Measurements from ENCODE around the gene MT1F. TPM values are rescaled to one million over a fixed set of nuclear protein-coding genes. Genes with fewer than 3 reads are reported as not detected.

The MT1F gene
- 1 to 10 TPM in 1 of 2 donors, not detected in 1; 3.4 TPM for total RNA-seq
- polyA plus RNA-seq (2013, experiment 1 of 2): 3.5 TPM
- polyA plus RNA-seq (2013, experiment 2 of 2): 2.2 TPM
- long read RNA-seq, experiment 1, partial matches to known transcripts: 0 of 1 reads
- long read RNA-seq, experiment 1, other reads (novel, unspliced or antisense): 0 of 1 reads
- long read RNA-seq, experiment 2: 0 reads
- long read RNA-seq, experiment 3, partial matches to known transcripts: 0 of 3 reads
- long read RNA-seq, experiment 3, other reads (novel, unspliced or antisense): 1 of 3 reads
- long read RNA-seq, experiment 4: 0 reads

DNA sequence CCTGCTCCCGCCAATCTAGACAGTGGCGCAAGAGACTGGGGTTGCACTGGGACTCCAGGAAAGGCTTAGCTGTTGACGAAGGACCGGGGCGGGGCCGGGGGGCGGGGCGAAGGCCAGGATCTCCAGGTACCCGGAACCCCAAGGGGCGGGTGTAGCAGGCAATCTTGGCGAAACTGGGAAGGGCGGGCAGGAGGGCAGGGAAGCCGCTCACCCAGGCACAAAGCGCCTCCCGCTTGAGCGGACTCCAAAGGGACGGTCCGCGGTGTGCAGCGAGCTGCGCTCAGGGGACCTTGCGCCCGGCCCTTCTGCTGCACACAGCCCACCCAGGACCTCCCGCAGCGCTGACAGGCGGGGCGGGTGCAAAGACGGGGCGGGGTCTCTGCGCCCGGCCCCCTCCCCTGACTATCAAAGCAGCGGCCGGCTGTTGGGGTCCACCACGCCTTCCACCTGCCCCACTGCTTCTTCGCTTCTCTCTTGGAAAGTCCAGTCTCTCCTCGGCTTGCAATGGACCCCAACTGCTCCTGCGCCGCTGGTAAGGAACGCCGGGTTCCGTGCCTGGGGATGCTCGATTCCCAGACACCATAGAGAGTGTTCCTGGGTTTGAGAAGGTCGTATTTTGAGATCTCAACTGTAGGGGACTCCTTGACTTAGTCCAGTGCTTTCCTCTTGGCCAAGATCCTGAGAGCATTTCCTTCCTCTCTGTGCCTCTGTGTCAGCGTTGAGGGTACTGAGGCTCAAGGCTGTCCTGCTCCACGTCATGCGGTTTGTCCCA is at the start of gene MT1F:
MT1F (plus strand) TSS at position 405 of the 772 bp plus-strand sequence; CDS start at position 505, 100 bp downstream.
- no peaks in the 10 kb centered on the region for H3K9me3 Mint-ChIP-seq
- H3K36me3 ChIP-seq (ENCODE audit: control insufficient read depth, insufficient read depth, low read length): no peaks in the 10 kb centered on the region
- peak; percentile 97 for DNase-seq
- peaks cover 80% of the 10 kb centered on the region for H3K27me3 Mint-ChIP-seq (ENCODE audit: insufficient read depth)
- no peaks in the 10 kb centered on the region for H3K9me3 ChIP-seq (ENCODE audit: control insufficient read depth, low read length)
- H3K4me1 Mint-ChIP-seq: peaks cover 6% of the 10 kb centered on the region
- no peak within 1 kb of the TSS for H3K27ac ChIP-seq (ENCODE audit: low read depth, low read length)
- peaks cover 88% of the 10 kb centered on the region for H3K27me3 ChIP-seq (ENCODE audit: control insufficient read depth, insufficient read depth, low read length, poor library complexity, severe bottlenecking)
- peak within 1 kb of the TSS; percentile 76 for H3K4me3 ChIP-seq (ENCODE audit: low read length)
- no peak within 1 kb of the TSS for H3K27ac Mint-ChIP-seq
- H3K36me3 Mint-ChIP-seq (ENCODE audit: low read depth): no peaks in the 10 kb centered on the region
- WGBS, 2 experiments (ENCODE audit: insufficient coverage in 1 of 2, insufficient read length in 1 of 2): 3 to 10% methylated on average over 18 to 46 of the region's 46 CpGs
- H3K4me3 Mint-ChIP-seq: peak within 1 kb of the TSS; percentile 61
- TF ChIP-seq, protein P1, sequence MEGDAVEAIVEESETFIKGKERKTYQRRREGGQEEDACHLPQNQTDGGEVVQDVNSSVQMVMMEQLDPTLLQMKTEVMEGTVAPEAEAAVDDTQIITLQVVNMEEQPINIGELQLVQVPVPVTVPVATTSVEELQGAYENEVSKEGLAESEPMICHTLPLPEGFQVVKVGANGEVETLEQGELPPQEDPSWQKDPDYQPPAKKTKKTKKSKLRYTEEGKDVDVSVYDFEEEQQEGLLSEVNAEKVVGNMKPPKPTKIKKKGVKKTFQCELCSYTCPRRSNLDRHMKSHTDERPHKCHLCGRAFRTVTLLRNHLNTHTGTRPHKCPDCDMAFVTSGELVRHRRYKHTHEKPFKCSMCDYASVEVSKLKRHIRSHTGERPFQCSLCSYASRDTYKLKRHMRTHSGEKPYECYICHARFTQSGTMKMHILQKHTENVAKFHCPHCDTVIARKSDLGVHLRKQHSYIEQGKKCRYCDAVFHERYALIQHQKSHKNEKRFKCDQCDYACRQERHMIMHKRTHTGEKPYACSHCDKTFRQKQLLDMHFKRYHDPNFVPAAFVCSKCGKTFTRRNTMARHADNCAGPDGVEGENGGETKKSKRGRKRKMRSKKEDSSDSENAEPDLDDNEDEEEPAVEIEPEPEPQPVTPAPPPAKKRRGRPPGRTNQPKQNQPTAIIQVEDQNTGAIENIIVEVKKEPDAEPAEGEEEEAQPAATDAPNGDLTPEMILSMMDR (conservative IDR thresholded peaks at IDR 0.05): peak; percentile 8
- H3K4me1 ChIP-seq (ENCODE audit: control insufficient read depth, insufficient read depth, low read length): no peaks in the 10 kb centered on the region
- no peak within 1 kb of the TSS for H3K9ac ChIP-seq (ENCODE audit: extremely low read depth, low read length, poor library complexity, severe bottlenecking)

DNA sequence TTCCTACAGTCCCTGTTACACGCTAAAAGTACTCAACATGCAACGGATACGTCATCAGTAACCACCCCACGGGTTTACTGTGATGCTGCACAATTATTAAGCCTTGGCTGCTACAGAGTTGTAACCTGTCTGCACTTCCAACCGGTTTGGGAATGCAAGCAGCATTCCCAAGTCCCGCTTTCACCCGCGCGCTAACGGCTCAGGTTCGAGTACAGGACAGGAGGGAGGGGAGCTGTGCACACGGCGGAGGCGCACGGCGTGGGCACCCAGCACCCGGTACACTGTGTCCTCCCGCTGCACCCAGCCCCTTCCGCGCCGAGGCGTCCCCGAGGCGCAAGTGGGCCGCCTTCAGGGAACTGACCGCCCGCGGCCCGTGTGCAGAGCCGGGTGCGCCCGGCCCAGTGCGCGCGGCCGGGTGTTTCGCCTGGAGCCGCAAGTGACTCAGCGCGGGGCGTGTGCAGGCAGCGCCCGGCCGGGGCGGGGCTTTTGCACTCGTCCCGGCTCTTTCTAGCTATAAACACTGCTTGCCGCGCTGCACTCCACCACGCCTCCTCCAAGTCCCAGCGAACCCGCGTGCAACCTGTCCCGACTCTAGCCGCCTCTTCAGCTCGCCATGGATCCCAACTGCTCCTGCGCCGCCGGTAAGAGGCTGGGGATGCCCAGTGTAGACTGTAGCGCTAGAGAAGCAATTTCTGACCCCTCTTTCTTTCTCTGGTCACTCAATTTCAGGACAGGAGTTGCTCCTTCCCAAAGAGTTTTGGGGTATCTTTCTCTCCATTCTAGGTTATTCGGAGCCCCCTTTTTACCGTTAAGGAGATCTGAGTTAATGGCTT is 49.5 kb upstream of the MT1F start, which contains the start of gene MT2A:
MT2A (plus strand) TSS at position 542 of the 833 bp plus-strand sequence; CDS start at position 614, 72 bp downstream.
- no peak within 1 kb of the TSS for H3K27ac ChIP-seq (ENCODE audit: low read depth, low read length)
- TF ChIP-seq, protein P1 (conservative IDR thresholded peaks at IDR 0.05): no peak
- H3K27me3 ChIP-seq (ENCODE audit: control insufficient read depth, insufficient read depth, low read length, poor library complexity, severe bottlenecking): peaks cover 53% of the 10 kb centered on the region
- no peak within 1 kb of the TSS for H3K9ac ChIP-seq (ENCODE audit: extremely low read depth, low read length, poor library complexity, severe bottlenecking)
- no peaks in the 10 kb centered on the region for H3K36me3 ChIP-seq (ENCODE audit: control insufficient read depth, insufficient read depth, low read length)
- H3K4me1 ChIP-seq (ENCODE audit: control insufficient read depth, insufficient read depth, low read length): no peaks in the 10 kb centered on the region
- Mint-ChIP-seq H3K9me3 (no peaks in the 10 kb centered on the region), H3K4me1 (peaks cover 18% of the 10 kb centered on the region), H3K4me3 (peak within 1 kb of the TSS; percentile 61), H3K27ac (no peak within 1 kb of the TSS), H3K36me3 (ENCODE audit: low read depth) (no peaks in the 10 kb centered on the region), H3K27me3 (ENCODE audit: insufficient read depth) (peaks cover 66% of the 10 kb centered on the region)
- WGBS, 2 experiments (ENCODE audit: insufficient coverage in 1 of 2, insufficient read length in 1 of 2): 13 to 19% methylated on average over 22 to 62 of the region's 62 CpGs
- DNase-seq: peak; percentile 93
- no peaks in the 10 kb centered on the region for H3K9me3 ChIP-seq (ENCODE audit: control insufficient read depth, low read length)
- peak within 1 kb of the TSS; percentile 83 for H3K4me3 ChIP-seq (ENCODE audit: low read length)

DNA sequence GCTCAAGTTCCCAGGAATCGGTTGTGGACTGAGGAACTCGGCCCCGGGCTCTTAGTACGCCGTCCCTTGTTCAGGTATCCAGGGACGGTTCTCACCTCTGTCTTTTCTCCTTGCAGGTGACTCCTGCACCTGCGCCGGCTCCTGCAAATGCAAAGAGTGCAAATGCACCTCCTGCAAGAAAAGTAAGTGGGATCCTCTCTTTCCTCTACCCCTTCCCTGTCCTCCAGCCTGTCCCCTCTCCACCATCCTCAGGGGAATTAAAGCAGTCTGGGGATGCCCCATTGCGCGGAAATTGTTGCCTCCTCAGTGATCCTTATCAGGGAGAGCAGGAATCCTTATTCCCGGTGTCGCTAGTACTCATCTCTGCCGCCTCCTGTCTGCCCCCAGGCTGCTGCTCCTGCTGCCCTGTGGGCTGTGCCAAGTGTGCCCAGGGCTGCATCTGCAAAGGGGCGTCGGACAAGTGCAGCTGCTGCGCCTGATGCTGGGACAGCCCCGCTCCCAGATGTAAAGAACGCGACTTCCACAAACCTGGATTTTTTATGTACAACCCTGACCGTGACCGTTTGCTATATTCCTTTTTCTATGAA is 48.8 kb upstream of the MT1F start:
- Mint-ChIP-seq H3K36me3 (ENCODE audit: low read depth) (no peaks in the 10 kb centered on the region), H3K27me3 (ENCODE audit: insufficient read depth) (peaks cover 72% of the 10 kb centered on the region), H3K4me3 (peak overlapping the region; percentile 61), H3K4me1 (peaks cover 18% of the 10 kb centered on the region), H3K9me3 (no peaks in the 10 kb centered on the region), H3K27ac (no peak overlapping the region)
- peaks cover 60% of the 10 kb centered on the region for H3K27me3 ChIP-seq (ENCODE audit: control insufficient read depth, insufficient read depth, low read length, poor library complexity, severe bottlenecking)
- no peak overlapping the region for H3K9ac ChIP-seq (ENCODE audit: extremely low read depth, low read length, poor library complexity, severe bottlenecking)
- no peaks in the 10 kb centered on the region for H3K9me3 ChIP-seq (ENCODE audit: control insufficient read depth, low read length)
- no peak overlapping the region for H3K27ac ChIP-seq (ENCODE audit: low read depth, low read length)
- no peaks in the 10 kb centered on the region for H3K36me3 ChIP-seq (ENCODE audit: control insufficient read depth, insufficient read depth, low read length)
- peak overlapping the region; percentile 83 for H3K4me3 ChIP-seq (ENCODE audit: low read length)
- H3K4me1 ChIP-seq (ENCODE audit: control insufficient read depth, insufficient read depth, low read length): no peaks in the 10 kb centered on the region
- DNase-seq: peak; percentile 68
- TF ChIP-seq, protein P1 (conservative IDR thresholded peaks at IDR 0.05): no peak
- 5 to 6% methylated on average over 12 to 21 of the region's 21 CpGs for WGBS, 2 experiments (ENCODE audit: insufficient coverage in 1 of 2, insufficient read length in 1 of 2)

Data from endodermal cell (in vitro differentiated cells).